ENCODE data around the gene GLTP.

DNA sequence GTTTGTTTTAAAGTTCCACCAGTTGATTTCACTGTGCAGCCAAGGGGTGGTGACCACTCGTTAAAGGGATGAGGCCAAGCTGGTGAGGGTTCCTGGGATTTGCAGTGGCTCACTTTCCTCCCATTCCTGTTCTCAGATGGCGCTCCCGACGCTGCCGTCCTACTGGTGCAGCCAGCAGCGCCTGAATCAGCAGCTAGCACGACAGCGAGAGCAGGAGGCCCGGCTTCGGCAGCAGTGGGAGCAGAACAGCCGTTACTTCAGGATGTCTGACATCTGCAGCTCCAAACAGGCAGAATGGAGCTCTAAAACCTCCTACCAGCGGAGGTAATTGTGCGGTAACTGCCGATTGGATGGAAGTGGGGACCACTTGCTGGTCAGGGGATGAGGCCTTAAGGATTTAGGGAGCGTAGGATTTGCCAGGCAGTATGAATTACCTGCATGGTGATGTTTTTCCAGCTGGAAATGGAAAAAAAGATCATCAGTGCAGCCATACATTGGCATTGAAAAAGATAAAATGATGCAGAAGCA lies 22.6 kb upstream of the GLTP start:
- TF ChIP-seq, protein P1, sequence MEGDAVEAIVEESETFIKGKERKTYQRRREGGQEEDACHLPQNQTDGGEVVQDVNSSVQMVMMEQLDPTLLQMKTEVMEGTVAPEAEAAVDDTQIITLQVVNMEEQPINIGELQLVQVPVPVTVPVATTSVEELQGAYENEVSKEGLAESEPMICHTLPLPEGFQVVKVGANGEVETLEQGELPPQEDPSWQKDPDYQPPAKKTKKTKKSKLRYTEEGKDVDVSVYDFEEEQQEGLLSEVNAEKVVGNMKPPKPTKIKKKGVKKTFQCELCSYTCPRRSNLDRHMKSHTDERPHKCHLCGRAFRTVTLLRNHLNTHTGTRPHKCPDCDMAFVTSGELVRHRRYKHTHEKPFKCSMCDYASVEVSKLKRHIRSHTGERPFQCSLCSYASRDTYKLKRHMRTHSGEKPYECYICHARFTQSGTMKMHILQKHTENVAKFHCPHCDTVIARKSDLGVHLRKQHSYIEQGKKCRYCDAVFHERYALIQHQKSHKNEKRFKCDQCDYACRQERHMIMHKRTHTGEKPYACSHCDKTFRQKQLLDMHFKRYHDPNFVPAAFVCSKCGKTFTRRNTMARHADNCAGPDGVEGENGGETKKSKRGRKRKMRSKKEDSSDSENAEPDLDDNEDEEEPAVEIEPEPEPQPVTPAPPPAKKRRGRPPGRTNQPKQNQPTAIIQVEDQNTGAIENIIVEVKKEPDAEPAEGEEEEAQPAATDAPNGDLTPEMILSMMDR (IDR thresholded peaks at IDR 0.05; ENCODE audit: insufficient read depth, low read length, poor library complexity, severe bottlenecking), result no peak
- TF ChIP-seq EZH2phosphoT487 (conservative IDR thresholded peaks at IDR 0.05; ENCODE audit: low read length), result no peak
